Activated CD4-positive, alpha-beta T cell treated with anti-CD3 and anti-CD28 coated beads for 24 hours (primary cell): Measurements from ENCODE around the gene ARHGAP28.
"Not testable (repeated sequence)": the region's sequence is repeated elsewhere in the genome, so short reads cannot be mapped to it uniquely, and the experiment has no call there.

ENCODE experiments used
- DNase-seq, 2 donors: peaks; one replicate each; pipeline ENCODE4 v3.0.0-alpha.2; 2020; ENCODE audit warnings: low read depth in 2 of 2

ARHGAP28 gene

DNA sequence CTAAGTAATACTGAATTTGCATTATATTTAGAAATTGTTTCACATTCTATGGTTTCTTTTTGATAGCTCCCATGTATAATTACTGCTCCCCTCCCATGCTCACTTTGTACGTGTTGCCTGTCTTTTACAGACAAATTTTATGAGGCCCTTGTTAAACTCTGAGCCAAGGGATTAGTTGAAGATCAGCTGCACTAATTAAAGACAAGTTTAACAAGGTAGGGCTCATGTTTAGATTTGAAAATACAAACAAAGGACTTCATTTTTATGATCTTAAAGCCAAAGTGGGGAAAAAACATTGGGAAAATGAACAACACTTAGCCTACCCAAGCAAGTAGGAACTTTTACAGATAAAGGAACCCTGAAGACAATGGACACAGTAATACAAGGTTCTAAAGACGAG lies 46.2 kb downstream of the ARHGAP28 start:
- DNase-seq = no peak

GRCh38 chr18:6776188-6776587 lies 46.7 kb downstream of the ARHGAP28 start:
- no peak for DNase-seq

GRCh38 chr18:6777509-6777908 lies 48.0 kb downstream of the ARHGAP28 start:
- DNase-seq = no peak

GRCh38 chr18:6778459-6779247 lies 49.1 kb downstream of the ARHGAP28 start:
- no peak for DNase-seq

- DNase-seq = no peak
Measured at GRCh38 chr18:6781142-6781714, 51.7 kb downstream of the ARHGAP28 start.

GRCh38 chr18:6781796-6782195 lies 52.3 kb downstream of the ARHGAP28 start:
- DNase-seq = no peak

- no peak for DNase-seq
Measured at GRCh38 chr18:6782861-6783260, 53.3 kb downstream of the ARHGAP28 start.

DNA sequence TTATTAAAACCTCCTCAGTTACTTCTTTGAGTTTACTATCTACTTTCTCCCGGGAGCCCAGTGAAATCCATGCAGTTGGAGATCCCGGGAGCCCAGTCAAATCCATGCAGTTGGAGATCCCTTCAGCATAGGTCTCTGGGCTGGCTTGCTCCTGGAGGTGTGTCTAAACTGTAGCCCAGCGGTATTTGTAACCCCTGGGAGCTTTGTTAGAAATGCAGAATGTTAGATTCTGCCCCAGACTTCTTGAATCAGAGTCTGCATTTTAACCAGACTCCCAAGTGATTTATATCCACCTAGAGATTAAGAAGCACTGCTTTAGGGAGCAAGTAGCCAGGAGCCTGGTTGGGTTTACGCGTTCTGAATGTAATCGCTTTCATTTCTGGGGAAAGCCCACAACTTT lies 54.5 kb downstream of the ARHGAP28 start:
- DNase-seq = no peak

GRCh38 chr18:6785001-6785400 lies 55.5 kb downstream of the ARHGAP28 start:
- no peak for DNase-seq

GRCh38 chr18:6785411-6785810 lies 55.9 kb downstream of the ARHGAP28 start:
- no peak for DNase-seq

- no peak for DNase-seq
Measured at GRCh38 chr18:6792391-6792790, 62.9 kb downstream of the ARHGAP28 start.

GRCh38 chr18:6793455-6793854 lies 63.9 kb downstream of the ARHGAP28 start:
- DNase-seq = no peak

- DNase-seq = no peak
Measured at GRCh38 chr18:6793986-6794385, 64.5 kb downstream of the ARHGAP28 start.

DNA sequence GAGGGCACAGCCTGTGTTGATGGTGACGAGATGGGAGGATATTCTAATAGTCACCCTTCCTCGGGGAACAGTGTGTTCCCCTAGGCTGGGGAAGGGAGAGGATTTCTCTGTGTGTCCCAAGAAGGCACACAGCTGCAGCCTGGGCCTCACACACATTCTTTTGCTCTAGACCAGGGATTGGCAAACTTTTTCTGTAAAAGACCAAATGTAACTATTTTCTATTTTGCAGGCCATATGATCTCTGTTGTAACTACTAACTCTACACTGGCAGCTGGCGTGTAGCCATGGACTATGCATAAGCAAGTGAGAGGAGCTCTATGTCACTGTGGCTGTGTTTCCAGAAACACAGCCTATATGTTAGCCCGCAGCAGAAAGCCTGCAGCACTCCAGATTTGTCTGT lies 65.8 kb downstream of the ARHGAP28 start:
- DNase-seq = no peak

DNA sequence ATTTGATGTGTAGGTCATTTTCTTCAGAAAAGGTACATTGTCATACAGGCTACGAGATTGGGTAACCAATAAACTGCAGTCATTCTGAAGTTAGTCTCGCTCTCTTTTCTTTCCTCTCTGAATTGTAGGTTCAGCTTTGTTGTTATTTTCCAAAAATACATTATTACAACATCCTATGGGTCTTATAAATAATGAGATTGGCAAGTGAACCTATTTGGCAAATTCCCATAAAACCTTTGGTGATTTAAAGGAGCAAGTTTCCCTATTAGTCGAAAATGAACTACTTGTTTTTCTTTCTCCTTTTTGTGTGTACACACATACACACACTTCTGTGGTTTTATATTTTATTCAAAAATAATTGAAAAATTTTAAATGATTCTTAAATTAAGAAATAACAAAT lies 67.0 kb downstream of the ARHGAP28 start:
- no peak for DNase-seq

DNA sequence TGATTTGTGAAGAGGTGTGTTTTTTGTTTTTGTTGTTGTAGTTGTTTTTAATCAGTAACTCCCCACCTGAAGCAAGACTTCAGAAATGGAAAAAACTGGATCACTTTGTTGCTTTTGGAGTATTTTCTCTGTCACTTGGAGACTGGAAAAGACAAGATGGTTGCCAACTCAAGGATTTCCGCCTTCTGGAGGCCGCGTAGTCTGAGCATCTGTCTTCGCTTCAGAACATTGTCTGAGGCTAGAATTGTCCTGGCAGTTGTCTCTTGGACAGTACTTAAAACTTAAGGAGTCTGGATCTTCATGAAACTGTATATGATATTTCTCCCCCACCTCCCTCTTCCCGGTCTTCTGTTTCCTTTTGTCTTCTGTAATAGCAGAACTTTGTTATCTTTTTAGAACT lies 67.7 kb downstream of the ARHGAP28 start:
- no peak for DNase-seq

- no peak for DNase-seq
Measured at GRCh38 chr18:6798896-6799295, 69.4 kb downstream of the ARHGAP28 start.

GRCh38 chr18:6800309-6800708 lies 70.8 kb downstream of the ARHGAP28 start:
- DNase-seq = not testable (repeated sequence)

GRCh38 chr18:6807515-6808257 lies 78.2 kb downstream of the ARHGAP28 start:
- no peak for DNase-seq

DNA sequence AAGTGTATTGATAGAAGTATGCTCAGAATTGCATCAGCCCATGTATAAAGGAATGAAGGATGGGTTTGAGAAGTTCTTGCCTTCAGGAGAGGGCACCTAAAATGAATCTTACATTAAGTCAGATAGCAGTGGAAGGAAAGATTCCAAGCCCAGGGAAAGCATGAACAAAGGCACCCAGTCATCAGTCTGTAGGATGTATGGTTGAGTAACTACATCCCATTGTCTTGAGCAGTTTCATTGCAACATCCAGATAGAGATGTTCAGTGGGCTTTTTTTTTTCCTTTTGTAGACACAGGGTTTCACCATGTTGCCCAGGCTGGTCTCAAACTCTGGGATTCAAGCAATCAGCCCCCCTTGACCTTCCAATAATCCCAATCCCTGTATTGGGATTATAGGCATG lies 80.7 kb downstream of the ARHGAP28 start:
- no peak for DNase-seq

DNA sequence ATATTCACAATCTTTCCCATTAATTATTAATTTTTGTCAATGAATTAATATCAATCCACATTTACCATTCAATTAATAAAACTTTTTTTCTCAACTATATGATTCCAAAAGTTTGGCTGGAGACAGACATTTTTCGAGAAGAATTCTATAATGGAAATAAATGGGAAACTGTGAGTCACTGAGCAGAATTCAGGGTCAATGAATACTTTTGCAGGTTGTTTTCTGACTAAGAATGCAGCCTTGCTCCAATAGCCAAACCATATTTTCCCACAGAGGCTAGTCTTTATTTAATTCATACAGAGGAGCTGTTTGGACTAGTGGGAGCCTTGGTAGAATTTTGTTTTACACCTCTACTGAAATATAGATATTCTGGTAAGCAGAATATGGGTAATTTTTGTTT lies 82.3 kb downstream of the ARHGAP28 start:
- DNase-seq = no peak

DNA sequence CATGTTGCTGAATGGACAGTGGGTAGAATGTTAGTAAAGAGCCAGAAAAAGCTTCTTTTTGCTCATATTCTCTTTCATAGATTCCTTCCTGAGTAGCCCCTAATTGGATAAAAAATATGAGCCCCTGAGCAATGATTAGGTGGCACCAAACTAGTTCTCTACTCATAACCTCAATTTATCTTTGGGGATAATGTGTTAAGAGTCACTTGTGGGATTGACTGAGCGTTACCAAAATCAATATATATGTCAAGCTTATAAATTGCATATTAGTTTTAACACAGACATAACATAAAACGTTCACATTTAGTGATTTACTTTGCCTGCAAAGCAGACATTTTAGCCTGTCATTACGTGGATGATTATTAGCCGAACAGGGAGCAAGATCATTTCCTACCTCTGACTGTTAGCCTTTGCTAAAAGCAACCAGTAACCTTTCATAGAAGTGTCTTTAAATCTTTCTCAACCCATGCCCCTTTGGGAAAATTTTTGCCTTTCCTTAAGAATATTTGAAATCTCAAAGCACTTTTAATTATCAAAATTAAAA lies 85.4 kb downstream of the ARHGAP28 start:
- DNase-seq = no peak

DNA sequence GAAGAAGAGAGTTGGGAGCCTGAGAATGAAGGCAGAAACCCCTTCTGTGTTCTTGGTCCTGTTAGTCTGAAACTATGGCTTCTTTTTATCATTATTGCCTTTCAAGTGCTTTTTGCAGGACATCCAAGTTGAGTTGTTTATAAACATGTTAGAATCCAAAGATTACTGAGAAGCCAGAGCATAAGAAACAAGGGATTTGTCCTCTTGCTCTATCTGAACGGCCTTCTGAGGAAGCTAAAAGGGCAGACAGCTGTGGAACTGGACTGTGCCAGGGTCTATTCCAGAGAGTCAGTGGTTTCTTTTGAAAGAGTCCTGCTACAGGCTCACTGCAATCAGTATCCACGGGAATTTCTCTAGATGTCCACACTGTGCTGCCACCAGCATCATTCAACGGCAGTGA lies 86.6 kb downstream of the ARHGAP28 start:
- no peak for DNase-seq
